HG03045 (cell line): Measurements from ENCODE around the gene SLC6A4.
"Not testable (repeated sequence)": the region's sequence is repeated elsewhere in the genome, so short reads cannot be mapped to it uniquely, and the experiment has no call there.

Experiments used
- ATAC-seq: cut with Tn5 transposase; IDR thresholded peaks from one replicate; pipeline ENCODE4 v1.9.1; 2021; ENCODE audit warnings: mild to moderate bottlenecking, moderate library complexity; ENCODE audit not compliant: unreplicated experiment

Gene SLC6A4

GRCh38 chr17:30221346-30221745 lies 14.2 kb downstream of the SLC6A4 start:
- no peak for ATAC-seq

GRCh38 chr17:30220414-30220813 lies 15.1 kb downstream of the SLC6A4 start:
- no peak for ATAC-seq

- no peak for ATAC-seq
Observed at GRCh38 chr17:30219833-30220232, 15.7 kb downstream of the SLC6A4 start.

- ATAC-seq, result no peak
Observed at GRCh38 chr17:30219315-30219714, 16.2 kb downstream of the SLC6A4 start.

GRCh38 chr17:30218799-30219198 lies 16.7 kb downstream of the SLC6A4 start:
- ATAC-seq, result peak; percentile 47

- ATAC-seq, result no peak
Observed at GRCh38 chr17:30217746-30218245, 17.7 kb downstream of the SLC6A4 start.

- no peak for ATAC-seq
Observed at GRCh38 chr17:30217054-30217453, 18.4 kb downstream of the SLC6A4 start.

GRCh38 chr17:30212750-30213149 lies 22.7 kb downstream of the SLC6A4 start:
- peak; percentile 73 for ATAC-seq

GRCh38 chr17:30211371-30211770 lies 24.1 kb downstream of the SLC6A4 start:
- ATAC-seq, result no peak

- no peak for ATAC-seq
Observed at GRCh38 chr17:30210901-30211300, 24.6 kb downstream of the SLC6A4 start.

GRCh38 chr17:30210366-30210765 lies 25.1 kb downstream of the SLC6A4 start:
- ATAC-seq, result no peak

- ATAC-seq, result no peak
Observed at GRCh38 chr17:30209930-30210329, 25.6 kb downstream of the SLC6A4 start.

- ATAC-seq, result no peak
Observed at GRCh38 chr17:30208214-30208613, 27.3 kb downstream of the SLC6A4 start.

- ATAC-seq, result no peak
Observed at GRCh38 chr17:30207655-30208054, 27.8 kb downstream of the SLC6A4 start.

GRCh38 chr17:30203471-30203981 lies 32.0 kb downstream of the SLC6A4 start:
- ATAC-seq, result no peak

GRCh38 chr17:30200656-30201055 lies 34.8 kb downstream of the SLC6A4 start:
- ATAC-seq, result not testable (repeated sequence)

- ATAC-seq, result no peak
Observed at GRCh38 chr17:30200106-30200505, 35.4 kb downstream of the SLC6A4 start.

- ATAC-seq, result no peak
Observed at GRCh38 chr17:30199600-30199999, 35.9 kb downstream of the SLC6A4 start.

GRCh38 chr17:30197416-30197815 lies 38.1 kb downstream of the SLC6A4 start:
- no peak for ATAC-seq

GRCh38 chr17:30196504-30196903 lies 39.0 kb downstream of the SLC6A4 start:
- no peak for ATAC-seq

- ATAC-seq, result no peak
Observed at GRCh38 chr17:30191072-30191471, 44.4 kb downstream of the SLC6A4 start.

- ATAC-seq, result no peak
Observed at GRCh38 chr17:30188211-30188939, 47.1 kb downstream of the SLC6A4 start.

- ATAC-seq, result no peak
Observed at GRCh38 chr17:30187573-30187972, 47.9 kb downstream of the SLC6A4 start.
